Measurements from ENCODE around the gene MVD.

- TF ChIP-seq CTCF (IDR thresholded peaks at IDR 0.05) (no peak), POLR2AphosphoS5 (IDR thresholded peaks at IDR 0.05) (no peak), POLR2A (IDR thresholded peaks at IDR 0.05) (no peak)
These were observed 11.5 kb downstream of the MVD start for GRCh38 chr16:88651276-88651988.
